MCF 10A (cell line): ENCODE results near the gene MAN1C1. TPM values are rescaled to one million over a fixed set of nuclear protein-coding genes. Genes with fewer than 3 reads are reported as not detected.
"Not testable (repeated sequence)": the region's sequence is repeated elsewhere in the genome, so short reads cannot be mapped to it uniquely, and the experiment has no call there.

Experiments
- BruUV-seq: library from RNA; stranded (reverse); fragments of 400-500 nt; replicated peaks from 2 replicates; lab custom pipeline; 2021; lab: Mats Ljungman, UMichigan
- CTCF ChIA-PET: fragments of 300-600 bp; sonication (Branson Sonifier 250); formaldehyde crosslinking; extraction: SDS; loops from one replicate; lab custom pipeline; 2021; ENCODE audit warnings: antibody characterized with exemption, inconsistent platforms; lab: Yijun Ruan, JAX
- POLR2A ChIA-PET: fragments of 300-600, 350-650 bp; sonication (Branson Sonifier 250); formaldehyde crosslinking; extraction: SDS; loops from one replicate; lab custom pipeline; 2020; ENCODE audit warnings: antibody characterized with exemption, inconsistent platforms; lab: Yijun Ruan, JAX
- DNase-seq: peaks from one replicate; pipeline ENCODE4 v3.0.0-alpha.2; 2018; ENCODE audit not compliant: unreplicated experiment
- H3K27ac Mint-ChIP-seq: one replicate; pipeline ENCODE4 v1.8.0; 2022; ENCODE audit warnings: mild to moderate bottlenecking, low read depth, mixed read lengths; ENCODE audit not compliant: unreplicated experiment
- H3K27me3 Mint-ChIP-seq: one replicate; pipeline ENCODE4 v1.8.0; 2022; ENCODE audit warnings: mixed read lengths; ENCODE audit not compliant: insufficient read depth, unreplicated experiment
- H3K36me3 Mint-ChIP-seq: one replicate; pipeline ENCODE4 v1.8.0; 2022; ENCODE audit warnings: mild to moderate bottlenecking, moderate library complexity, mixed read lengths; ENCODE audit not compliant: insufficient read depth, unreplicated experiment
- H3K4me1 Mint-ChIP-seq: one replicate; pipeline ENCODE4 v1.8.0; 2022; ENCODE audit warnings: mixed read lengths; ENCODE audit not compliant: insufficient read depth, unreplicated experiment
- H3K4me3 Mint-ChIP-seq: one replicate; pipeline ENCODE4 v1.8.0; 2022; ENCODE audit warnings: mild to moderate bottlenecking, moderate library complexity, mixed read lengths; ENCODE audit not compliant: unreplicated experiment
- H3K9me3 Mint-ChIP-seq: one replicate; pipeline ENCODE4 v1.8.0; 2022; ENCODE audit warnings: mixed read lengths; ENCODE audit not compliant: unreplicated experiment
- intact Hi-C: fragments of 100-400 bp; cut with micrococcal nuclease; formaldehyde crosslinking; loops from 2 replicates; pipeline ENCODE4 v1.14.1; 2022
- total RNA-seq: library from RNA; stranded (reverse); gene quantifications from 2 replicates; pipeline ENCODE4 v1.2.3, GENCODE V29; 2022
- TF ChIP-seq, protein P1 (sequence below): fragments of 200-600 bp; IDR thresholded peaks from one replicate; pipeline ENCODE4 v1.8.0; 2022; ENCODE audit warnings: antibody characterized with exemption, mild to moderate bottlenecking; ENCODE audit not compliant: unreplicated experiment

MAN1C1 gene
- total RNA-seq, 1 experiment from 2014 or later = not detected

GRCh38 chr1:25583519-25584370 lies 32.8 kb upstream of the MAN1C1 start:
- H3K4me1 Mint-ChIP-seq = no peaks in the 10 kb centered on the region
- no peak for DNase-seq
- no TSS peak for BruUV-seq
- POLR2A ChIA-PET = no interaction called here
- CTCF ChIA-PET = no interaction called here
- no peaks in the 10 kb centered on the region for H3K36me3 Mint-ChIP-seq
- intact Hi-C loops = no loop called here
- no peak overlapping the region for H3K27ac Mint-ChIP-seq
- no peaks in the 10 kb centered on the region for H3K9me3 Mint-ChIP-seq
- TF ChIP-seq, protein P1, sequence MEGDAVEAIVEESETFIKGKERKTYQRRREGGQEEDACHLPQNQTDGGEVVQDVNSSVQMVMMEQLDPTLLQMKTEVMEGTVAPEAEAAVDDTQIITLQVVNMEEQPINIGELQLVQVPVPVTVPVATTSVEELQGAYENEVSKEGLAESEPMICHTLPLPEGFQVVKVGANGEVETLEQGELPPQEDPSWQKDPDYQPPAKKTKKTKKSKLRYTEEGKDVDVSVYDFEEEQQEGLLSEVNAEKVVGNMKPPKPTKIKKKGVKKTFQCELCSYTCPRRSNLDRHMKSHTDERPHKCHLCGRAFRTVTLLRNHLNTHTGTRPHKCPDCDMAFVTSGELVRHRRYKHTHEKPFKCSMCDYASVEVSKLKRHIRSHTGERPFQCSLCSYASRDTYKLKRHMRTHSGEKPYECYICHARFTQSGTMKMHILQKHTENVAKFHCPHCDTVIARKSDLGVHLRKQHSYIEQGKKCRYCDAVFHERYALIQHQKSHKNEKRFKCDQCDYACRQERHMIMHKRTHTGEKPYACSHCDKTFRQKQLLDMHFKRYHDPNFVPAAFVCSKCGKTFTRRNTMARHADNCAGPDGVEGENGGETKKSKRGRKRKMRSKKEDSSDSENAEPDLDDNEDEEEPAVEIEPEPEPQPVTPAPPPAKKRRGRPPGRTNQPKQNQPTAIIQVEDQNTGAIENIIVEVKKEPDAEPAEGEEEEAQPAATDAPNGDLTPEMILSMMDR = no peak
- H3K4me3 Mint-ChIP-seq = no peak overlapping the region
- H3K27me3 Mint-ChIP-seq = peaks cover 12% of the 10 kb centered on the region

- POLR2A ChIA-PET = no interaction called here
- Mint-ChIP-seq H3K4me1 (no peaks in the 10 kb centered on the region), H3K9me3 (no peaks in the 10 kb centered on the region), H3K27ac (no peak overlapping the region), H3K4me3 (no peak overlapping the region), H3K27me3 (peaks cover 17% of the 10 kb centered on the region), H3K36me3 (no peaks in the 10 kb centered on the region)
- CTCF ChIA-PET = no interaction called here
- DNase-seq = no peak
- BruUV-seq = no TSS peak
- TF ChIP-seq, protein P1 = no peak
- intact Hi-C loops = no loop called here
Observed at GRCh38 chr1:25586181-25586588, 30.4 kb upstream of the MAN1C1 start.

GRCh38 chr1:25587290-25587689 lies 29.3 kb upstream of the MAN1C1 start:
- no peaks in the 10 kb centered on the region for H3K36me3 Mint-ChIP-seq
- CTCF ChIA-PET = no interaction called here
- intact Hi-C loops = no loop called here

GRCh38 chr1:25588224-25588623 lies 28.4 kb upstream of the MAN1C1 start:
- POLR2A ChIA-PET, H3K9me3 Mint-ChIP-seq, H3K36me3 Mint-ChIP-seq, H3K4me3 Mint-ChIP-seq, DNase-seq, CTCF ChIA-PET, BruUV-seq, intact Hi-C loops, H3K27ac Mint-ChIP-seq, H3K4me1 Mint-ChIP-seq: not testable (repeated sequence)
- peaks cover 17% of the 10 kb centered on the region for H3K27me3 Mint-ChIP-seq

More at GRCh38 chr1:25587290-25587689, 29.3 kb upstream of the MAN1C1 start:
- no peak overlapping the region for H3K4me3 Mint-ChIP-seq
- TF ChIP-seq, protein P1 = no peak
- H3K9me3 Mint-ChIP-seq = no peaks in the 10 kb centered on the region
- BruUV-seq = no TSS peak
- POLR2A ChIA-PET = no interaction called here
- no peak overlapping the region for H3K27ac Mint-ChIP-seq
- DNase-seq = no peak
- H3K27me3 Mint-ChIP-seq = peaks cover 17% of the 10 kb centered on the region
- no peaks in the 10 kb centered on the region for H3K4me1 Mint-ChIP-seq

- H3K36me3 Mint-ChIP-seq, H3K4me1 Mint-ChIP-seq, H3K9me3 Mint-ChIP-seq, DNase-seq, intact Hi-C loops, H3K4me3 Mint-ChIP-seq, POLR2A ChIA-PET, BruUV-seq, H3K27ac Mint-ChIP-seq: not testable (repeated sequence)
- CTCF ChIA-PET = interaction anchor here (0.6 kb wide), 1 partner anchor 199 kb away, joined by 4 read pairs; no protein-coding TSS in a partner anchor
- H3K27me3 Mint-ChIP-seq = peaks cover 17% of the 10 kb centered on the region
Observed at GRCh38 chr1:25588786-25589185, 27.8 kb upstream of the MAN1C1 start.
